Activated T-helper 1 cell treated with anti-CD3 and anti-CD28 coated beads, Interleukin-12 subunit alpha, Interleukin-12 subunit beta, Interleukin-2, Interleukin-4 antibody, amounts not matched to agents 30 ng/mL and 10 ng/mL and 1 ng/mL, durations not matched to agents 14 hours and 24 hours and 36 hours (primary cell): ENCODE measurements around the gene XPC. TPM values are rescaled to one million over a fixed set of nuclear protein-coding genes. Genes with fewer than 3 reads are reported as not detected.
A peak's percentile ranks its signal among the peaks of the same experiment; 100 is the strongest.

Experiments
- DNase-seq: peaks from one replicate; pipeline ENCODE4 v3.0.0; 2021; ENCODE audit warnings: low spot score
- H3K27ac Mint-ChIP-seq: one replicate; pipeline ENCODE4 v1.8.0; 2021; ENCODE audit warnings: mild to moderate bottlenecking, mixed read lengths
- H3K27me3 Mint-ChIP-seq: one replicate; pipeline ENCODE4 v1.8.0; 2022; ENCODE audit warnings: mild to moderate bottlenecking, moderate library complexity, mixed read lengths; ENCODE audit not compliant: insufficient read depth
- H3K36me3 Mint-ChIP-seq: one replicate; pipeline ENCODE4 v1.8.0; 2021; ENCODE audit warnings: low read depth, mixed read lengths
- H3K4me1 Mint-ChIP-seq: one replicate; pipeline ENCODE4 v1.8.0; 2021; ENCODE audit warnings: low read depth, mixed read lengths
- H3K4me3 Mint-ChIP-seq: one replicate; pipeline ENCODE4 v1.8.0; 2021; ENCODE audit warnings: mild to moderate bottlenecking, moderate library complexity, mixed read lengths
- H3K9me3 Mint-ChIP-seq: one replicate; pipeline ENCODE4 v1.8.0; 2021; ENCODE audit warnings: mixed read lengths
- intact Hi-C: fragments of 100-400 bp; cut with micrococcal nuclease; formaldehyde crosslinking; loops from one replicate; pipeline ENCODE4 v1.15.1; 2024
- total RNA-seq: library from RNA; stranded (reverse); gene quantifications from 2 replicates; pipeline ENCODE4 v1.2.3, GENCODE V29; 2022

Gene XPC
- total RNA-seq, 1 donor from 2014 or later: 34.1 TPM

DNA sequence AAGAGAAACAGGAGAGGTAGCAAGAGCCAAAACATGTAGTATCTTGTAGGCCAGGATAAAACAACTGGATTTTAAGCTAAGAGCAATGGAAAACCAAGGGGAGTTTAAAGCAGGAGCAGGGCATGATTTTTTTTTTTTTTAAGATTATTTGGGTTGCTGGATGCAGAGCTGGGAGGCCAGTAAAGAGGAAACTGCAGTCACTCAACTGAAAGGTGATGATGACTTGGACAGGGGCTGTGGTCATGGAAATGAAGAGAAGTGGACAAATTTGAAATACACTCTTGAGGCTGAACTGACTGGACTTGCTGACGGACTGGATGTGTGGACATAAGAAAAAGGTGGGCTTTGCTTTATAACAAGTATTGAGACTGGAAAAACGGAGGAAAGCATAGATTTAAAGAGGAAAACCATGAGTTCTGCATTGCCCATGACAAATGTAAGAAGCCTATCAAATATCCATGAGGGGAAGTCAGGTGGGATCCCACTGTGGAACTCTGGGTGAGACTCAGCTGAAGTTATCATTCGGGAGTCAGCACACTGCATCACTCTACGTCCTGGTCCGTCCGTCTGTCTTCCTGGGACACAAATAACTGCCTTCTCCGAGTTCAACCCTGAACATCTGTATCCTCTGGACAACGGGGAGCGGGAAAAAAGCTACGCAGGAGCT, 688 bp downstream of the XPC start:
- Mint-ChIP-seq H3K36me3 (peaks cover 20% of the 10 kb centered on the region), H3K4me1 (peaks cover 63% of the 10 kb centered on the region)
- intact Hi-C loops: loop anchor here (1.0 to 10.0 kb wide), 16 partner anchors 33 to 1620 kb away; partner anchors contain the start of genes BTD, CAPN7, CCDC174 and CHCHD4

DNA sequence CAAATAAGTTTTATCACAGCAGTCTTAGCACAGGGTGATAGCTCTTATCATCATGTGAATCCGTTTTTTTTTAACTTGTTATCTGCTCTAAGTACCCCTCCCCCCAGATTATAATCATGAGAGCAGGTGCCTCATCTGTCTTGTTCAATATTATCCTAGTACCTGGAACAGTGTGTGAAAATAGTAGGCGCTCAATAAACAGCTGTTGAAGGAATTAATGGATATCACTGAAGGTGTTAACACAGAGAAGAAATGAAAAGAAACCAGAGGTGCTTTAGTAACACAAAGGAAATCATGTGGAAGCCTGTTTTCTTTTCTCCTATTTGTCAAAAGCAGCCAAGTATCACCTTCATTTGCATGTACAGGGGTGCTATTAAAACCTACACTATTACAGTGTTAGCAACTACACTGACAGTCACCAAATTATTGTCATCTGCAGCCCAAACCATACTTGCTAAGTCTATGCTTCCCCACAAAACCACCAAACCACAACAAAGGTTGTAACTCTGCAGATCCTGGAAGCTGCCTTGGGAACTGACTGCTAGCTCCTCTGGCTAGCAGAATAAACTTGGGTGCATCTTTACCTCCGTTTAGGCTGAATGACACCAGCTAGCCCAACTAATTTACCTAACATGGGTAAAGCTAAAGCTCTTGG, 2.9 kb downstream of the XPC start:
- Mint-ChIP-seq H3K4me3 (peak overlapping the region; percentile 15), H3K27me3 (no peaks in the 10 kb centered on the region), H3K27ac (peak overlapping the region; percentile 40), H3K4me1 (peaks cover 55% of the 10 kb centered on the region), H3K9me3 (no peaks in the 10 kb centered on the region), H3K36me3 (peaks cover 28% of the 10 kb centered on the region)
- intact Hi-C loops: loop anchor here (5.0 to 10.0 kb wide), 3 partner anchors 751 to 1618 kb away; partner anchors contain the start of genes BTD, HACL1, MKRN2 and NUP210
- DNase-seq: peak; percentile 76

More for the DNA sequence above, 688 bp downstream of the XPC start:
- Mint-ChIP-seq H3K9me3 (no peaks in the 10 kb centered on the region), H3K27me3 (no peaks in the 10 kb centered on the region), H3K27ac (peak overlapping the region; percentile 99), H3K4me3 (peak overlapping the region; percentile 94)
- DNase-seq: no peak

DNA sequence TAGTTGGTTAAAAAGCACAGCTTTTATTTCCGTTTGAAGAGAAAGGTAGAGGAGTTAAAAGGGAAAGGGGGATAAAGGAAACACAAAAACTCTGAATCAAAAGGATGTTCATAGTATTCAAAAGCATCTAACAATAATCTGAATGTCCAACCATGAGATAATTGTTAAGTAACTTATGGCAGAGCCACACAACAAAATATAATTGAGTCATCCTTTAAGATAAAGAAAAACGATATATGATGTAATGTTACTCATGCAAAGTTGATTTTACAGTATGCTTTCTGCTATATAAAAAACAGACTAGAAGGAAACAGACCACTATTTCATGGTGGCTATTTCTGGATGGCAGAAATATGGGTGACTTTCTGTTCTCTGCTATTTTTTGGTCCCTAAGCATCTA, 3.9 kb downstream of the XPC start:
- Mint-ChIP-seq H3K4me3 (no peak overlapping the region), H3K27ac (no peak overlapping the region), H3K9me3 (no peaks in the 10 kb centered on the region), H3K4me1 (peaks cover 56% of the 10 kb centered on the region), H3K27me3 (no peaks in the 10 kb centered on the region), H3K36me3 (peaks cover 37% of the 10 kb centered on the region)
- intact Hi-C loops: loop anchor here (10.0 kb wide), 1 partner anchor 750 kb away; the partner anchor contains the start of gene NUP210
- DNase-seq: no peak

DNA sequence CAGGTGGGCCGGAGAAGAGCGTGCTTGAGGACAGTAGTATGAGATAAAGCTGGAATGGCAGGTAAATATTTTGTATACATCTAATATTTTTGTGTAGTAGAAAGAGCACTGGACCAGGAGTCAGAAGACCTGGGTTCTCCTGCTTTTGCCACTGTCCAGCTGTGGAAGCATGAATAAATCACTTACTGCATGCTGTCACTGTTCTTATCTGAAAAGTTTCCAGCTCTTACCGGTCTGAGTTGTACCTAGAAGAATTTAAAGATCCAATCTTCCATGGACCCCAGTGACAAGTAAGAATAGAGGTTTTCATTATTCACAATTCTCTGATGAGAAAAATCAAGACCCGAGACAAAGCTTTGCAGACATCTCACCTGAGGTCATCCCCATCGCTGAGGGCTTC, 5.9 kb downstream of the XPC start:
- intact Hi-C loops: loop anchor here (10.0 kb wide), 1 partner anchor 748 kb away; the partner anchor contains the start of gene NUP210
- Mint-ChIP-seq H3K36me3 (peaks cover 52% of the 10 kb centered on the region), H3K4me3 (no peak overlapping the region), H3K4me1 (peaks cover 47% of the 10 kb centered on the region), H3K9me3 (no peaks in the 10 kb centered on the region), H3K27ac (no peak overlapping the region), H3K27me3 (no peaks in the 10 kb centered on the region)
- DNase-seq: no peak

DNA sequence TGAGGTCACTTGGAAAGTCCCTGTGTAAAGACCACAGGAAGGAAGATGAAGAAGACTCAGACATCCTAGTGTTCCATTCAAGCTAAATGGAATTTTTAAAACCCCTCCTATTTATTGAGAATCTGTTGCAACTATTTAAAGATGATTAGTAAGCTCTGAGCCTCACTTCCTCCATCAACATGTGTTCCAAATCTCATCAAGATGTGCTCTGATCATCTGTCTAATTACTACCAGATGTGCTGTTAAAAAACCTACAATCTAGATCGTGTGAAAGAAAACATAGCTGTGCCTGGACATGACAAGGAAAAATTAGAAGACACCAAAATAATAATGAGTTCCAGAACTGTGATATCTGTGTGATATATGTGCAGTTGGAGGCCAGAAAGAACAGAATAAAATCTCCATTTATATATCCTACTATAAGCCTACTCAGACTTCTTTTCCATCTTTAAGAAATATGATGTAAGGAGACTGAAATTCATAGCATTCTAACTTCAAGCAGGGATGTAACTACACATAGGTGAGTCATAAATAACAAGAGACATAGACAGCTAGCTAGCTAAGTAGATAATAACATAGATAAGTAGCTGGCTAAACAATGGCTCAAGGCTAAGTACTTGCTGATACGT, 7.8 kb downstream of the XPC start:
- Mint-ChIP-seq H3K27me3 (no peaks in the 10 kb centered on the region), H3K4me1 (peaks cover 32% of the 10 kb centered on the region), H3K27ac (peak overlapping the region; percentile 47), H3K9me3 (no peaks in the 10 kb centered on the region), H3K36me3 (peaks cover 66% of the 10 kb centered on the region), H3K4me3 (no peak overlapping the region)
- no peak for DNase-seq
- intact Hi-C loops: loop anchor here (10.0 kb wide), 1 partner anchor 746 kb away; the partner anchor contains the start of gene NUP210

DNA sequence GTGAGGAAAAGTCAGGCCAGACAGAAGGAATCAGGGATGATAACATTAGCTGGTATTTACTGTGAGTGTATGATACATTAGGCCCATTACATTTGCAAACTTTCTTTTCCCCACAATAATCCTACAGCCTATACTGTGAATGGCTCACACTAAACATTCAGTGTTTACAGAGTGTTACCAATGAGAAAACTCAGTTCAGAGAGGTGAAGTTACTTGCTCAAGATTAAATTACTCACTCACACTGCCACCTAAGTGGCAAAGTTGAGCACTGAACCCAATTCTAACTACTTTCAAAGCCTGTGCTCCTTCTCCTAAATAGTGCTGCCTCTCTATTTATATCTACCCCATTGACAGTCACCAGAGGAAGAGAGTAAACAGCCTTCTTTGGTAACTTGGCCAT, 8.5 kb downstream of the XPC start:
- intact Hi-C loops: loop anchor here (10.0 kb wide), 1 partner anchor 745 kb away; the partner anchor contains the start of gene NUP210
- no peaks in the 10 kb centered on the region for H3K27me3 Mint-ChIP-seq
- no peaks in the 10 kb centered on the region for H3K9me3 Mint-ChIP-seq
- peaks cover 24% of the 10 kb centered on the region for H3K4me1 Mint-ChIP-seq
- no peak for DNase-seq
- no peak overlapping the region for H3K4me3 Mint-ChIP-seq
- H3K27ac Mint-ChIP-seq: no peak overlapping the region
- peaks cover 66% of the 10 kb centered on the region for H3K36me3 Mint-ChIP-seq

DNA sequence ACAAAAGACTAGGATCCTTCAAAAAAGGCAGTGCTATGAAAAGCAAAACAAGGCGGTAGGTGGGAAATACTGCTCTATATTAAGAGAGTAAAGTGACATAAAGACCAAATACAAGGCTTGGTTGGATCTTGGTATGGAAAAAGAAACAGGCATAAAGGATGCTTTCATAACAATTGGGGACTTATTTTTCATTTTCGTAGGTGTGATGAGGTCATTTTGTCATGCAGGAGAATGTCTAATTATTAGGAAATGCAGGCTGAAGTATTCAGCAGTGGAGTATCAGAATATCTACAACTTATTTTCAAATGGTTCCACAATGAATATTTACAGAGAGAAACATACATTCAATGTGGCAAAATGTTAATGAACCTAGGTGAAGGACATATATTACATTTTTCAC, 9.0 kb downstream of the XPC start:
- DNase-seq: no peak
- Mint-ChIP-seq H3K4me3 (no peak overlapping the region), H3K4me1 (peaks cover 22% of the 10 kb centered on the region), H3K9me3 (no peaks in the 10 kb centered on the region), H3K27me3 (no peaks in the 10 kb centered on the region), H3K36me3 (peaks cover 71% of the 10 kb centered on the region), H3K27ac (no peak overlapping the region)
- intact Hi-C loops: no loop called here

DNA sequence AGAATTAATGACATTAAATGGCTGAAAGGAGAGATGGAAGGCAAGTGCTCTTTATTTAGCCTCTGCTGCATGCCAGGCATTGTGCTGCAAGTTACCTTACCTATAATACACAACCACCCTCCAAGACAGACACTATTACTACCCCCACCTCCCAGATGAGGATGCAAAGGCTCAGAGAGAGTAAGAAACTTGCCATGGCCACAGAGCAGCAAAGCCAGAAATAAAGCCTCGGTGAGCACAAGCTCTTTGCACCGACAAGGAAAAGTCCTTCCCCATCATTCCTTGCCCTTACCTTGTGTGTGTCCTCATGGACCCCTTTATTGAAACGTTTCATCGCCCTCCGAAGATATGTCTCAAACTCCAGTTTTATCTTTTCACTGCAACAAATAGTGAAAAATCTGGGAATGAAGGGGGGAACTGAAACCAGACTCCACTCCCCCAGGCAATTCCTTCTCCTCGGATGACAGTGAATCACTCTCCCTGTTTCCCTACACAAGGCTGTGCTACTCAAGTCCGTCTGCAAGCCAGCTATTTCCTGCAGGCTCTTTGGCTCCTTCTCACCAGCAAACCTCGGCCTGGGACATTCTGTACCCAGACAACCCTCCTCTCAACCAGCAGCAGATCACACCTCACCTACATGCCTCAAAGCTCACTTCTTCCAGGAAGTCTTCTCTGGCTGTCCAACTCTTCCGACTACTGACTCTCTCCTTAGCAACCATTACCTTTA, 11.4 kb downstream of the XPC start:
- Mint-ChIP-seq H3K36me3 (peaks cover 81% of the 10 kb centered on the region), H3K4me3 (no peak overlapping the region), H3K9me3 (peaks cover 13% of the 10 kb centered on the region), H3K27ac (no peak overlapping the region), H3K4me1 (peaks cover 15% of the 10 kb centered on the region), H3K27me3 (no peaks in the 10 kb centered on the region)
- intact Hi-C loops: no loop called here
- no peak for DNase-seq

DNA sequence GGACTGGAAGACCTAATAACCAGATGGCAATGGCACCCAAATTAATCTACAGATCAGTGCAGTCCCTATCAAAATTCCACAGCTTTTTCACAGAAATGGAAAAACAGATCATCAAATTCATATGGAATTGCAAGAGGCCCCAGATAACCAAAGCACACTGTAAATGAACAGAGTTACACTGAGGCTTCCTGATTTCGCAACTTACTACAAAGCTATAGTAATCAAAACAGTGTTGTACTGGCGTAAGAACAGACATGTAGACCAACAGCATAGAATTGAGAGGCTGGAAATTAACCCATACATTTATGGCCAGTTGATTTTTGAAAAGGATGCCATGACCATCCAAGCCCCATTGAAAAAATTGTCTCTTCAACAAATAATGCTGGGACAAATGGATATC, 16.2 kb downstream of the XPC start:
- Mint-ChIP-seq H3K4me1 (no peaks in the 10 kb centered on the region), H3K27me3 (no peaks in the 10 kb centered on the region), H3K36me3 (peaks cover 80% of the 10 kb centered on the region), H3K4me3 (no peak overlapping the region), H3K9me3 (peaks cover 25% of the 10 kb centered on the region), H3K27ac (no peak overlapping the region)
- intact Hi-C loops: no loop called here
- no peak for DNase-seq

DNA sequence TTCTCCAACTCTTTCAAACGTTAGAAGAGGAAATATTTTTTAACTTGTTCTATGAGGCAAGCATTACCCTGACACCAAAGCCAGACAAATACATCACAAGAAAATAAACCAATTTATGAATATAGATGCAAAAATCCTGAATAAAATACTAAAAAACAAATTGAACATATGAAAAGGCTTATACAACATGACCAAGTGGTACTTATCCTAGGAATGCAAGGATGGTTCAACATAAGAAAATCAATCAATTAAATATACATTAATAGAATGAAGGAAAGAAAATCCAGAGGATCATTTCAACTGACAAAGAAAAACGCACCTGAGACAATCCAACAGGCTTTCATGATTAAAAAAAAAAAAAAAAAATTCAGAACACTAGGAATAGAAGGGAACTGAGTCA, 17.1 kb downstream of the XPC start:
- Mint-ChIP-seq H3K9me3 (peaks cover 25% of the 10 kb centered on the region), H3K27ac (no peak overlapping the region), H3K27me3 (no peaks in the 10 kb centered on the region), H3K4me1 (no peaks in the 10 kb centered on the region), H3K4me3 (no peak overlapping the region), H3K36me3 (peaks cover 73% of the 10 kb centered on the region)
- intact Hi-C loops: no loop called here
- no peak for DNase-seq

DNA sequence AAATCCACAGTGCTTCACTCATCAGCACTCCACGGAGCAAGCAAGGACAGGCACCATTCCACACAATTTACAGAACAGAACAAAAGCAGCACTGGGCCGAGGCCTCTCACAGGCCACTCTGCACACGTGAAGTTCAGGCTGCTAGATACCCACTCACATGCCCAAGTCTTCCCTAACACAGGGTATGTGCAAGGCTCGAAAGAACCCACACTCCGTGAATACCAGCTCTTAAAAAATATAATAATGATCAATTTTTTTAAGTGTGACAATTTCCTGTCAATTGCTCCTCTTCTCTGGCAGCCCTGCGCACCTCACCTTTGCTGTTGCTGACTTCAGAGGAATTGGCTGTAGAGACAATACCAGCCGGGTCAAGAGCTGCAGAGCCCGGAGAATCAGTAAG, 19.0 kb downstream of the XPC start:
- no peak for DNase-seq
- no peak overlapping the region for H3K27ac Mint-ChIP-seq
- no peaks in the 10 kb centered on the region for H3K27me3 Mint-ChIP-seq
- H3K4me1 Mint-ChIP-seq: no peaks in the 10 kb centered on the region
- peaks cover 25% of the 10 kb centered on the region for H3K9me3 Mint-ChIP-seq
- peaks cover 71% of the 10 kb centered on the region for H3K36me3 Mint-ChIP-seq
- intact Hi-C loops: no loop called here
- H3K4me3 Mint-ChIP-seq: no peak overlapping the region

DNA sequence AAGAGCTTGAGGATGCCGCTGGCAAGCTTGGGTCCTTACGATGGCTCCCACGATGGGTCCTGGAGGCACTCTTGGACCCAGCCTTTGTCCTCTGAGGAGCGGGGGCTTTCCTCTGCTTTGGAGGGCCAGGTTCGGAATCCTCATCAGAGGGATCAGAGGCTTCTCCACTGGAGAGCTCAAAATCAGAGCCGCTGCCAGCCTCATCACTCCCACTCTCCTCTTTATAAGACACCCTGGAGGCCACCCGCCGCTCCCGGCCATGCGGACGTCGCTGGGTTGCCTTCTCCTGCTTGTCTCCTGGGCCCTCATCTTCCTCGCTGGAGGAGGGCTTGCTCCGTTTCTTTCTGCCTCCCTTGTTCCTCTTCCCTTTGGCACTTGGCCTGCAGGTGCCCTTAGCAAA, 20.0 kb downstream of the XPC start:
- intact Hi-C loops: no loop called here
- Mint-ChIP-seq H3K4me1 (no peaks in the 10 kb centered on the region), H3K27me3 (no peaks in the 10 kb centered on the region), H3K36me3 (peaks cover 71% of the 10 kb centered on the region), H3K9me3 (peaks cover 22% of the 10 kb centered on the region), H3K27ac (no peak overlapping the region), H3K4me3 (no peak overlapping the region)
- DNase-seq: no peak
